Ureter (tissue), 1 donor: ENCODE results near the gene MRPL10. TPM values are rescaled to one million over a fixed set of nuclear protein-coding genes. Genes with fewer than 3 reads are reported as not detected.

Experiments
- DNase-seq: peaks from one replicate; pipeline ENCODE4 v3.0.0-alpha.2; 2020; ENCODE audit warnings: low spot score
- total RNA-seq: library from RNA; stranded (reverse); gene quantifications from one replicate; pipeline ENCODE4 v1.2.4, GENCODE V29; 2023
- donor health status: DM: yes; HTN: yes; CAD: no.

MRPL10 gene
- total RNA-seq, result 38.2 TPM

DNA sequence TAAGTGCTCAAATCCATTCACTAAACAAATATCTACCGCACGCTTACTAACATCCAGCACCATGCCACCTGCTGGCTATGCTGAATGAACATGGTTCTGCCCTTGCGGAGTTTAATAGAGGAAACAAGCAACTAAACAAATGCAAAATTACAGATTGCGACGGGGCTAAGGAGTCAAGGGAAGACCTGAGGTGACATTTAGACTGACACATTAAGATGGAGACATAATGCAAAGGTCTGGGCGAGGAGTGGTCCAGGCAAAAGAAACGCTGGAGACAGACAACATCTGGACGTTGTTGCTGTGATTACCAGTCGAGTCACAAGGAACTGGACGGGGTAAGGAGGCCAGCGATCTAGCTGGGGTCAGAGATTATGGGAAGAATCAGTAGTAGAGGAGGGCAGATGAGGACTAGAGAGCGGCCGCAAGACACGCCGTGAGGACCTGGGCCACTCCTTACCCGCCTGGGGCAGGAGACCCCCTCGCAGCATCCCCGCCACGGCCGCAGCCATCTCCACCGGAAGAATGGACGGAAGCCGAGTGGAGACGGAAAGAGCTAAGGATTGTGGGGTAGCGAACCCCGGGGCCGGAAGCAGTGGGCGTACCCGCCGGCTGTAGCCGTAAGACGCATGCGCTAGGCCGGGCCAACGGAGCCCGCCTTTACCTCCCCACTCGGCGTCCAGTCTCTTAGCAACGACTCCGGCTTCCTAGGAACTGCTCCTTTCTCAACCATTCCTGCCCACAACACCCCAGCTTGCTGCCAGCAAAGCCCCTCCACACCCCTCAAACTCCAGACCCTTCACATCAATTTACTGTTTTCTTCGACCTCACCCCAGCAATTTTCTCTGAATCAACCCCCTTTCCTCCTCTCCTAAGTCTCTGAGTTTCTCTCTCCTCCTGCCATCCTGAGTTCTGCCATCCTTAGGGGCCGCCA lies at the start of gene MRPL10, which contains the start of gene LRRC46:
TSS of gene MRPL10 (minus strand) at position 539 of the 931 bp plus-strand sequence. CDS start at position 509, 30 bp downstream.
TSS of gene LRRC46 (plus strand) at position 668 of the 931 bp plus-strand sequence. CDS start 320 bp downstream, outside the sequence.
- peak; percentile 95 for DNase-seq

DNA sequence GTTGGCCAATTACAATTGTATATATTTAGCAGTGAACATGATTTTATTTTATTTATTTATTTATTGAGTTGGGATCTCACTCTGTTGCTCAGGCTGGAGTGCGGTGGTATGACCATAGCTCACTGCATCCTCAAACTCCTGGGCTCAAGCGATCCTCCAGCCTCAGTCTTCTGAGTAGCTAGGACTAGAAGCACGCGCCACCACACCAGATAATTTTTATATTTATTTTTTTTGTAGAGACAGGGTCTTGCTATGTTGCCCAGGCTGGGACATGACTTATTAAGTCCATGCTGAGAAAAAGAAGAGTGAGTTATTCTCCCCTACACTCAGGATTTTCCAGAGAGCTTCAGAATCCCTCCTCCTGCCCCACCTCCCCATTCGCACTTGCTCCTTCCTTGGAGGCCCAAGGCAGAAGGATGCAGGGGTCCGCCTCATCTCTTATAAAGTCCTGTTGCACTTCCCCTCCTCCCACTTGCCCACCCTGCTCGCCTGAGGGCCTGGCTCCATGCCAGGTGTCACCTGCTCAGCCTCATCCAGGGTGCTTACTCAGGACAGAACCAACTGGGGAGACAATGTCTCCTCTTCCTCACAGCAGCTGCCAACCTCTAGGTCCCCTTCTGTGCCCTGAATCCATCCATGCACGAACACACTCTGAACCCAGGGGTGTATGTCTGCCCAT lies 48.6 kb upstream of the MRPL10 start:
- DNase-seq, result no peak

DNA sequence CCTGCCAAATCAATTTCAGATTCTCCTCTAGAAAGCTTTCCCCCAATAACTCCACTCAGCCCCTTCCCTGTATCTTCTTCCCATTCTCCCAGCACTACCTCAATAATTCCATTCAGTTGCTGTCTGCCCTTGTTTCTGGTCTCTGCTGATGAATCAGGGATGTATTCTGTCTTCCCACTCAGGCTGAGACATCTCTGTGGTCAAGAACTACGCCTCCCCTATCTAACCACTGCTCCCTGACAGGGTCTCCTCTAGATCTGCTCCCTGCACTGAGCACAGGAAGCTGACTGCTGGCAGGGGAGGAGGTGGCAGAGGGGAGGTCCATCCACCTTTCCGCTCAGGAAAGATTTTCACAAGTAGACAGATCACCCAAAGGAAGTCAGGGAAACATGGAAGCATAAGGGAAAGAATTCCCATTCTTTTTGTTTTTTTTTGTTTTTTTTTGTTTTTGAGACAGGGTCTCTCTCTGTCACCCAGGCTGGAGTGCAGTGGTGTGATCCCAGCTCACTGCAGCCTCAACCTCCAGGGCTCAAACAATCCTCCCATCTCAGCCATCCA lies 47.8 kb upstream of the MRPL10 start:
- no peak for DNase-seq

GRCh38 chr17:47878203-47879027 lies 47.1 kb upstream of the MRPL10 start:
- DNase-seq, result no peak

DNA sequence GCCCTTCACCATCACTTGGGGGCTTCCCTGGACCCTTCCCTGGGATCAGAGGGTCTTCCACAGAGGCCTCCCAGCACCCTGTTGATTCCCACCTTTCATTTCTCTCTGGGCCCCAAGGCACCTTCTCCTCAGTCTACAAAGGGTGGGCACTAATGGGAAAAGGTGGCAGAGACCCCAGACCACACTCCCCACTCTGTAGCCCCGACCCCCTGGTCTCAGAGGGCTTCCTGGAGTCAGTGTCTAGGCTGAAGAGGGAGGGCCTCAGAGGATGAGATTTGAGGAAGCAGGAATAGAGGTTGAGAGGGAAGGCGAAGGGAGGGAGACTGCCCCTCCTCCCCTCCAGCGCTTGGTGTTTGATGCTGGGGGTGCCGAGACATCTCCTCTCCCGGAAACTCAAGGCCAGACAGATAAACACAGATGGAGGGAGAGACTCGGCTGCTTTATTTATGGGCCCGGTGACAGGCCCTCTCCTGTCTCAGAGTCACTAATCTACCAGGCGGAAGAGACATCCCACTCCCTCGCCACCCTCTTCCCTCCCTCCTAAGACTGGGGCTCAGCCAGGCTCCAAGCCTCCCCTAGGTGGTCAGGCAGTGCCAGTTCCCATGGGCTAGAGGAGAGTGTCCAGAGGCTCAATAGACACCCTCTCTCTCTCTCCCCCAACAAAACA lies 46.2 kb upstream of the MRPL10 start:
- no peak for DNase-seq

DNA sequence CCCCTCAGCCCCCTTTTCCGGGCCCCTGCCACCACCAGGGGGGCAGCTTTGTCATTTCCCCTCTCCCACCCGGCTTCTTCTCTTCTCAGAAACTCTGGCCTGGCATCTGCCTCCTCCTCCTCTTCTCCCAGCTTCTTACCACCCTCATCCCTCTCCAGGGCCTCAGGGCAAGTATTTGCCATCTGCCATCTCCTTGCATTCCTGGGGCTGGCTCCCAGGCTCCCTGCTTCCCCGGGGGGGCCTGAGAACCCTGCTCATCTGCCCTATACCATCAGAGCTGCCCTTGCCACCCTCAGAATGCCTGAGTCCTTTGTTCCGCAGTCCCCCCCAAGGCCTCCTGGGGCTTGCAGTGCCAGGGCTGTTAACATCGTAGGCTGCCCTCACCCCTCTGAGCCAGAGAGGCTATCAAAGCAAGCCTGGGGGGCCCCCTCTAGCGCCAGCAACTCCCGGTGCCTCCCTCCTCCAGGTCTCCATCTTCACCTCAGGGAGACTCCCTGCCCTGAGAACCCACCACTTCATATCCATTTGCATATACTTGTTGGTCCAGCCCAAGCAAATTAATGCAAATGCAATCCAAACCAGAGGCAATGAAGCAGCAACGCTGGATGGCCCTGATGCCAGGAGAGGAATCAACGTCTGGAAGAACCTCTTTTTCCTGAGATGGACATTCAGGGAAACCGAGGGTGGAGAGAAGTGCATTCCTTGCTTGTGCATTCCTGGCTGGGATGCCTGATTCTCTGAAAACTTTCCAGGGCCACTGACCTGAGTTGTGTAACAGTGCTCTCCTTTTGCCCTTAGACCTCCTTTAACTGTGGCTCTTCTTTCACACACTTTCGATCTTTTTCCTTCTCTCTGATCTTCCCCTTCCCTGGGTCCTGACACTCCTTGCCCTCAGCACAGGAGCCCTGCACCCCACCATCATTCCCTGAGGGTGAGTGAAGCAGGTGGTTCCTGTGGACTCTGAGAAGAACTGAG lies 44.0 kb upstream of the MRPL10 start:
- DNase-seq, result no peak

DNA sequence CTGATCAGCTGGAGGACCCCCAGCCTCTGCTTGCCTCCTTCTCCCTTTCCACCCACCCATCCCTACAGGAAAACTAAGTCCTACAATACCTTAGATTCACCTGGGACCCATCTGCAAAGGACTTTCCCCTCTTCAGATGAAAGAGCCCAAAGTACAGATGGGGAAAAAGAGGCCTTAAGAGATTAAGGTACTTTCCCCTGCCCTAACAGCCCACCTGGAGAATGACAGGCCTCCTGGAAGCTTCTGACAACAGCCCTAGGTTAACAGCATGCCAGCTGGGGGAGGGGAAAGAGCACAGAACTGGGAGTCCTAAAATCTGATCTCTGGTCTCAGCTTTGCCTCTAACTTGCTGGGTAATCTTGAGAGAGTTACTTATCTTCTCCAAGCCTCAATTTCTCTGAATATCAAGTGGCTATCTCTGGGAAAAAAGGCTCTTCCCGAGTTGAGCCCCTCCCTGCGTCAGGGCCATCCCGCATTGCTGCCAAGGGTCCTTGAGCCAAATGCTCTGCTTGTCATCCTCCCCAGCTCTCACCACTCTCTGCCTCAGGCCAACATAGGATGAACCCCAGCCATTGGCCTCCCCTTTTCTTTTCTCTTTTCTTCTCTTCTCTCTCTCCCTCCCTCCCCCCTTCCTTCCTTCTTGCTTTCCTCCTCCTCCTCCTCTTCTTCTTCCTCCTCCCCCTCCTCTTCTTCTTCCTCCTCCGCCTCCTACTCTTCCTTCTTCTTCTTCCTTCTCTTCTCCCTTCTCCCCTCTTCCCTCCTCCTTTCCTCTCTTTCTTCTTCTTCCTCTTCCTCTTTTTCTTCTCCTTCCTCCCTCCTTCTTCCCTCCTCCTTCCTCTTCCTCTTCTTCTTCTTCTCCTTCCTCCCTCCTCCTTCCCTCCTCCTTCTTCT lies 42.1 kb upstream of the MRPL10 start:
- no peak for DNase-seq

DNA sequence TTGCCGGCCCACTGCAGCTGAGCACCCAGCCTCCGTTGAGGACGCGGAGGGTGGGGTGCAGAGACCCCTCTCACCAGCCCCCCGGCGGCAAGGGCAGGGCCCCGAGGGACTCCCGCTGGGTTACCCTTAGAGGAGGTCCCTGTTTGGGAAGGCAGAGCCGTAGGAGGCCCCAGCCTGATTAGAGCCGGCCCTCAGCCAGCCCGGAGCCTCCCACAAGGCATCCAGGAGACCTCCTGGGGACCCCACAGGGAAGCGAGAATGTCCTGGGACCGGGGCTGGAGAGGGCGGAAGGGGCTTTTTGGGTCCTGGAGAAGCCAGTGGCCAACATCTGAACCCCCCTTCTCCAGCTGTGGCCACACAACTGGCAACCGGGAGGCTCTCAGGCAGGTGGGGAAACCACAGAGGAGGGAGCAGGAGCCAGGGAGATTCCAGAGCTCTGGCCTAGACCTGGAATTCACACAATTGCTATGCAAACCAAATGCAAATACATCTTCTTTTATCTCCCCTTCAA lies 41.4 kb upstream of the MRPL10 start:
- no peak for DNase-seq

DNA sequence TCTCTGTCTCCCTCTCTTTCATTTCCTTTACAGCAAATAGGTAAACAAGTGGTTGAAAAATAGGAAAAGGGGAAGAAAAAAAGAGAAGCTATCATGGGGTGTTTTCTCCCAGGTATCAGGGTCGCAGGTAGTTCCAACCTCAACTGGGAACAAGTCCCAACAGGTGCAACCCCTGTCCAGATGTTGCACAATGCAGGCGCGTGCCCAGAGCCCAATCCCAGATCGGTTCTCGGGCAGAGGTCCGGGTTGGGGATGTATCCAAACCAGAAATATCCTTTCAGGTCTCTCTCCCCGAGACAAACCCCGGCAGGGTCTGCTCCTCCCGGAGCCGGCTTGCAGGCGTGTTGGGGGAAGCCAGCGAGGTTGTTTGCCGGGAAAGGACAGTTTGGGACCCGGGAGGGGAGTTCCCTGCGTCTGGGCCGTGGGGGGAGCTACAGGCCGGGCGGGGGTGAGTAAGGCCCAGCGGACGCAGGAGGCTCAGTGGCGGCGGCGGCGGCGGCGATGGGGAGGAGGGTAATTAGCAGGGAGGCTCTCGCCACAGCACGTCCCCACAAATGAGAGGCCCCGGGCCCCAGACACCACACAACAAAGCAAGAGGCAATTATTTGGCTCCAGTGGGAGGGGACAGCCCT lies 40.8 kb upstream of the MRPL10 start:
- DNase-seq, result no peak

DNA sequence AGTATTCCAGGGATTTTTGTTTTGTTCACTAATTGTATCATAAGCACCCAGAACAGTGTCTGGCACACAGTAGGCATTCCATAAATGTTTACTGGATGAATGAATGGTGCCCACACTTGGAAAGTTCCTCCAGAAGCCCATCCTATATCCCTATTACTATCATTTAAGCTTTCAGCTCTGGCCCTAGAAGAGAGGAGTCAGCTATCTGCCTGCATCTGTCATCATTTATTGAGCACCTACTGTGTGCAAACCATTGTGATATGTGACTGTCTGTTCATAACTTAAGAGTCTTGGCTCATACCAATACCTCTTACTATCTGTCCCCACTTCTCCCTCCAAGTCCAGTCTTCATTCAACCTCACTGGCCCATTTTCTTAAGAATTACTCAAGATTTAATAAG lies 39.7 kb upstream of the MRPL10 start:
- no peak for DNase-seq

DNA sequence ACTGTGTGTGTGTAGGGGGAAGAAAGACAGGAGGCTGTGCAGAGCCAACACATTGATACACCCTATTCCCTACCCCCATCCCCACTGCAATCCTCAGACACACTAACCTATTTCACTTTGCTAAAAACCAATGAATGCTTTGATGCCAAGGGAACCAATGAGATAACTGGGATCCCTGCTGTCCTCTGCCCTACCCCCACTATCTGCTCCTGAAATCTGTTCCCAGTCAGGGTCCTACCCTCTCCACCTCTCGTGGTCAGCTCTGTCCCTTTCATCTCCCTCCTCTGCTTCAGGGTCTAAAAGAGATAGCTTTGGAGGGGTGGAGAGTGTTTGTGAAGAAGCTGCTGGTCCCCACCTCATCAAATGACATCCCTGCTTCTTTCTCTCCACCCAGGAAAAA lies 38.7 kb upstream of the MRPL10 start:
- DNase-seq, result no peak

GRCh38 chr17:47869114-47869513 lies 37.8 kb upstream of the MRPL10 start:
- DNase-seq, result no peak

- DNase-seq, result no peak
Observed at GRCh38 chr17:47867813-47868533, 36.6 kb upstream of the MRPL10 start.

DNA sequence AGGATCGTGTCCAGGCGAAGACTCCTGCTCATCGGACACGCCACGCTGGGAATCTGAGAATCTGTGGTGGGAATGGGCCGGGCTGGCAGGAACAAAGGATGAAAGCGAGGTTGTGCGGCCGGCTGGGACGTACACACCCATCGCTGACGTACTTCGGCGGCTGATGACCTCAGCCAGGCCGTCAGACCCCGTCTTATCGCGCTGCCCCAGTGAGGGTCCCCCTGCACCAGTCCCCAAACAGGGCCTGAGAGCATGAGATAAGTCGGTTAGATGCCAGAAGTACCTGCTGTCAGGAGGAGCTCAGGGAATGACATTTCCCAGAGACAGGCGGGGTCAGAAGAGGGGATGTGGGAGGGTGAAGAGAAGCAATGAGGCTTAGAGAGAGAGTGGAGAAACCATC lies 35.6 kb upstream of the MRPL10 start:
- DNase-seq, result no peak

DNA sequence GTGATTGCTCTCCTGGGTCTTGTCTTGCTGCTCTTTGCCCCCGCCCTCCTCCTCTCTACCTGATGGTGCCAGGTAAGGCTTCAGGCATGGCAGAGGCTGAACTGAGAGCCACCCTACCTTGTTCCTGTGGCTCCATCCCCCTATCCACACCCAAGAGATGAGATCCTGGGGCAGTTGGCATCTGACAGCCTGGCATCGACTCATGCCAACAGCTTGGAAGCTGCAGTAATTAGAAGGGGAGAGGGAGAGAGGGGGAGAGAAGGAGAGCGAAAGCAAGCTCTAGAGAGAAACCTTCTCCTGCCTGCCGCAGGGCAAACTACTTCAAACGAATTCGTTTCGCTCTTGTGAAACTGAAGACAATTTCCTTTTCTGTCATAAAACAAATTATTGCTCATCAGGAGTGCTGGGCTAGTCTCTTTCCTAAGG lies 33.5 kb upstream of the MRPL10 start:
- DNase-seq, result no peak

DNA sequence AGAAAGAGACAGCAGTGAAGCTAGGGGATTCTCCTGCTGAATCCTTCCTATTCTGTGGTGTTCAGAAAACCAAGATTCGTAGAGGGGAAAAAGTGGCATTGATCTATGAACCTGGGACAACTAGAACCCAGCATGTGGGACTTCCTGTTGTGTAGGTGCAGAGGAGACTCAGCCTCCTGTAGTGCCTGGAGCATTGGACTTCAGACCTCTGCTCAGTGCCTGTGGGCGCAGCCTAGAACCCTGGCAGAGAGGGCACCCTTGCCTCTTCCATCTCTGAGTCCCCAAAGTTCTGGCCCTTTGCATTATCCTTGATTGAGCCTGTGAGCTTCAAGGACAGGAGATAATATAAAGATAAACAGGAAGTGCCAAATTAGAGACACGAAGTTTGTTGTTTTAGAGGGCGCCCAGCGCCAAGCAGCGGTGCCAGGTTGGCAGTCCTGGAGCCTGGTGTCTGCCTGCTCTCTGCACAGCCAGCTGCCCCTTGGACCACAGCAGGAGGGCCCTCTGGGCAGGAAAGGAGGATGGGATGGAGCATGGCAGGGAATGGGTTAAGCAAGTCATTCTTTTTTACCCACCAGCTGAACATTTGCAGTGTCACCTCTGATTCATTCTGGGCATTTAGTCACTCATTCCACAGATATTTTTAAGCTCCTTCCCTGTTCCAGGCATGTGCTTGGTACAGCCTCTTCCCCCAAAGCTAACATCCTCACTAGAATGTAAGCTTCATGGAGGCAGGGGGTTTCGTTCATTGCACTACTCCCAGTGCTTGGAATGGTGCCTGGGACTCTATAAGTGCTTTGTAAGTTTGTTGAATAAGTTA lies 31.5 kb upstream of the MRPL10 start:
- no peak for DNase-seq

DNA sequence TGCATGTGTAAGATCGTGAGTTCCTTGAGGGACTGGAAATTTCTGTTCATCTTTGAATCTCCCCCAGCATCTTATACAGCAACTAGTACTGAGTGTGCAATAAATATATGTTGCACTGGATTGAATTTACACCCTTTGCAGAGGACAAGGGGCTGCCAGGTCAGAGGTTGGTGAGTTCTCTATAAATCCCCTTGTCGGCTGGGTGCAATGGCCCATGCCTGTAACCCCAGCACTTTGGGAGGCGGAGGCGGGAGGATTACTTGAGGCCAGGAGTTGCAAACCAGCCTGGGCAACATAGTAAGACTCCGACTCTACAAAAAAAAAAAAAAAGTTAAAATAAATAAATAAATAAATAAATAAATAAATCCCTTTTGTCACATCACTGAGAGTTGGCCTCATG lies 29.0 kb upstream of the MRPL10 start:
- no peak for DNase-seq
